Esophagus muscularis mucosa (tissue), 4 donors: ENCODE measurements around the gene EYA2. TPM values are rescaled to one million over a fixed set of nuclear protein-coding genes. Genes with fewer than 3 reads are reported as not detected.

ENCODE experiments used
- DNase-seq: peaks from one replicate; pipeline ENCODE4 v3.0.0-alpha.2; 2017; ENCODE audit errors: extremely low spot score
- H3K27ac ChIP-seq, 4 donors: fragments of 200-600 bp; sonication (generic); replicated peaks in 1 of 4; 1 replicate in 3 of 4; 2 replicates in 1 of 4; pipeline ENCODE4 v1.5.1; 2016 to 2019; ENCODE audit warnings: mild to moderate bottlenecking in 1 of 4
- H3K27me3 ChIP-seq, 4 donors: fragments of 200-600 bp; sonication (generic); one replicate each; pipeline versions ENCODE4 v1.5.1 to v1.6.0; 2016 to 2019
- H3K36me3 ChIP-seq, 4 donors: fragments of 200-600 bp; sonication (generic); one replicate each; pipeline ENCODE4 v1.5.1; 2016 to 2019
- H3K4me1 ChIP-seq, 4 donors: fragments of 200-600 bp; sonication (generic); one replicate each; pipeline ENCODE4 v1.5.1; 2016 to 2019
- H3K4me3 ChIP-seq, 4 donors: fragments of 200-600 bp; sonication (generic); 1 replicate in 2 of 4; 2 replicates in 2 of 4; pipeline ENCODE4 v1.5.1; 2016 to 2019; ENCODE audit warnings: mild to moderate bottlenecking in 4 of 4, moderate library complexity in 1 of 4
- H3K9me3 ChIP-seq, 4 donors: fragments of 200-600 bp; sonication (generic); 1 replicate in 3 of 4; 2 replicates in 1 of 4; pipeline ENCODE4 v1.5.1; 2016 to 2019
- EP300 ChIP-seq: sonication (generic); formaldehyde crosslinking; IDR thresholded peaks from one replicate; pipeline ENCODE4 v1.6.1; 2017; ENCODE audit warnings: antibody characterized with exemption
- POLR2A ChIP-seq: fragments of 450-650 bp; IDR thresholded peaks from one replicate; pipeline ENCODE4 v1.6.1; 2017; ENCODE audit warnings: antibody characterized with exemption, moderate library complexity, mild to moderate bottlenecking, low read depth
- POLR2AphosphoS5 ChIP-seq, 2 donors: sonication (generic); formaldehyde crosslinking; IDR thresholded peaks; one replicate each; pipeline ENCODE4 v1.6.1; 2017; ENCODE audit warnings: antibody characterized with exemption in 2 of 2
- WGBS: methylation state at CpG from one replicate; pipeline ENCODE4 v1.1.5; 2018; 5-methylcytosine and 5-hydroxymethylcytosine counted together
- intact Hi-C: fragments of 100-400 bp; cut with DNase I; formaldehyde crosslinking; loops from one replicate; pipeline ENCODE4 v1.15.1; 2023
- total RNA-seq, 4 donors: library from RNA; depleted of rRNA; stranded (reverse); fragments of >200 nt; gene quantifications; one replicate each; pipeline versions ENCODE4 v1.1.0 to v1.2.1, GENCODE V29; 2016
- TF ChIP-seq, protein P1 (sequence below), 3 experiments: fragments of 200-600 bp in 2 of 3; fragments of 450-650 bp in 1 of 3; sonication (generic) in 2 of 3; IDR thresholded peaks; one replicate each; pipeline ENCODE4 v1.5.1; 2017 to 2019; ENCODE audit warnings: antibody characterized with exemption in 3 of 3, mild to moderate bottlenecking in 2 of 3, moderate library complexity in 1 of 3

Gene EYA2
- total RNA-seq, 4 donors from 2014 or later, result 1.2 to 5.9 (median 4.2) TPM

DNA sequence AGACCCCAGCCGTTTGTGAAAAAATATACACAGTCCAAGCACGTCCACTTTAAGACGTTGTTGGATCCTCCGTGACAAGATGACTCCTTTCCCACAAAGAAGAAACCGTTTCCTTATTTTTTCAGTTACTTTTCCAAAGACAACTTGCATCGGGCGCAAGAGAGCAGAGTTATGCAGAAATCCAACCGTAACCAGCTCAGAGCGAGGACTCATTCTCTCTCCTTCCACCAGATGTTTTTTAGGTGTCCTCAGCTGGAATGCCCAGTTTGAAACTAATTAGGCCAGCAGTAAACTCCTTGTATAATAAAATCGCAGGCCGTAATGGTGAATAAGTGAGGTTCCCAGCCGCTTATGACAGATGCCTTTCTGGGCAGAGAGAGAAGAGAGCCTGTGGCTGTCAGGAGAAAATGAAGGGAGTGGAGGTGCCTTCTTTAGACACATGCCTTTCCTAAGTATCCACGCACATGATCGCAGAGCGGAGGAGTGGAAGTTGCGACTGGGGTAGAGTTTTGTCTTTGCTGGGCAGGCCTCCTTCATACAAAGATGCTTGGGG is 2.8 kb downstream of the EYA2 start:
- DNase-seq, result no peak
- intact Hi-C loops, result no loop called here
- Histone ChIP-seq H3K27ac (peak overlapping the region in 1 of 4 donors; percentile 28), H3K36me3 (no peaks in the 10 kb centered on the region), H3K4me1 (peaks cover 0 to 19% (median 9%) of the 10 kb centered on the region in 4 donors), H3K4me3 (peak overlapping the region in 1 of 4 donors; percentile 20), H3K9me3 (no peaks in the 10 kb centered on the region), H3K27me3 (peaks cover 0 to 34% (median 3%) of the 10 kb centered on the region in 4 donors)
- TF ChIP-seq EP300, result no peak
- TF ChIP-seq, protein P1, sequence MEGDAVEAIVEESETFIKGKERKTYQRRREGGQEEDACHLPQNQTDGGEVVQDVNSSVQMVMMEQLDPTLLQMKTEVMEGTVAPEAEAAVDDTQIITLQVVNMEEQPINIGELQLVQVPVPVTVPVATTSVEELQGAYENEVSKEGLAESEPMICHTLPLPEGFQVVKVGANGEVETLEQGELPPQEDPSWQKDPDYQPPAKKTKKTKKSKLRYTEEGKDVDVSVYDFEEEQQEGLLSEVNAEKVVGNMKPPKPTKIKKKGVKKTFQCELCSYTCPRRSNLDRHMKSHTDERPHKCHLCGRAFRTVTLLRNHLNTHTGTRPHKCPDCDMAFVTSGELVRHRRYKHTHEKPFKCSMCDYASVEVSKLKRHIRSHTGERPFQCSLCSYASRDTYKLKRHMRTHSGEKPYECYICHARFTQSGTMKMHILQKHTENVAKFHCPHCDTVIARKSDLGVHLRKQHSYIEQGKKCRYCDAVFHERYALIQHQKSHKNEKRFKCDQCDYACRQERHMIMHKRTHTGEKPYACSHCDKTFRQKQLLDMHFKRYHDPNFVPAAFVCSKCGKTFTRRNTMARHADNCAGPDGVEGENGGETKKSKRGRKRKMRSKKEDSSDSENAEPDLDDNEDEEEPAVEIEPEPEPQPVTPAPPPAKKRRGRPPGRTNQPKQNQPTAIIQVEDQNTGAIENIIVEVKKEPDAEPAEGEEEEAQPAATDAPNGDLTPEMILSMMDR (IDR thresholded peaks at IDR 0.05), result no peak
- TF ChIP-seq POLR2AphosphoS5 (IDR thresholded peaks at IDR 0.05), result no peak
- TF ChIP-seq POLR2A, result no peak
- 77% methylated on average over 16 of the region's 16 CpGs for WGBS

- Histone ChIP-seq H3K27me3 (peaks cover 0 to 34% (median 3%) of the 10 kb centered on the region in 4 donors), H3K27ac (peak overlapping the region in 1 of 4 donors; percentile 12), H3K4me3 (no peak overlapping the region), H3K4me1 (peaks cover 0 to 19% (median 9%) of the 10 kb centered on the region in 4 donors), H3K36me3 (no peaks in the 10 kb centered on the region), H3K9me3 (no peaks in the 10 kb centered on the region)
- 85% methylated on average over 7 of the region's 7 CpGs for WGBS
- TF ChIP-seq, protein P1 (IDR thresholded peaks at IDR 0.05), result no peak
- no peak for TF ChIP-seq EP300
- TF ChIP-seq POLR2AphosphoS5 (IDR thresholded peaks at IDR 0.05), result no peak
- TF ChIP-seq POLR2A, result no peak
- intact Hi-C loops, result no loop called here
- no peak for DNase-seq
Measured at GRCh38 chr20:46898423-46898822, 3.8 kb downstream of the EYA2 start.

- Histone ChIP-seq H3K4me3 (no peak overlapping the region), H3K27me3 (peaks cover 0 to 24% (median 3%) of the 10 kb centered on the region in 4 donors), H3K27ac (peak overlapping the region in 2 of 4 donors; percentile 1 to 12), H3K4me1 (peaks cover 0 to 14% (median 5%) of the 10 kb centered on the region in 4 donors), H3K36me3 (no peaks in the 10 kb centered on the region), H3K9me3 (no peaks in the 10 kb centered on the region)
- DNase-seq, result no peak
- intact Hi-C loops, result no loop called here
- WGBS, result 61% methylated on average over 11 of the region's 11 CpGs
- TF ChIP-seq, protein P1 (IDR thresholded peaks at IDR 0.05), result no peak
- no peak for TF ChIP-seq POLR2A
- no peak for TF ChIP-seq POLR2AphosphoS5 (IDR thresholded peaks at IDR 0.05)
- TF ChIP-seq EP300, result no peak
Measured at GRCh38 chr20:46899621-46900020, 5.0 kb downstream of the EYA2 start.

GRCh38 chr20:46900086-46900485 is 5.4 kb downstream of the EYA2 start:
- no peaks in the 10 kb centered on the region for H3K9me3 ChIP-seq
- peaks cover 0 to 19% (median 1%) of the 10 kb centered on the region in 4 donors for H3K27me3 ChIP-seq
- TF ChIP-seq POLR2A (no peak), EP300 (no peak), POLR2AphosphoS5 (IDR thresholded peaks at IDR 0.05) (no peak)
- intact Hi-C loops, result no loop called here
- H3K4me3 ChIP-seq, result no peak overlapping the region
- DNase-seq, result no peak
- H3K27ac ChIP-seq, result no peak overlapping the region
- peaks cover 0 to 9% (median 1%) of the 10 kb centered on the region in 4 donors for H3K4me1 ChIP-seq
- H3K36me3 ChIP-seq, result no peaks in the 10 kb centered on the region
- WGBS, result 72% methylated on average over 6 of the region's 6 CpGs

DNA sequence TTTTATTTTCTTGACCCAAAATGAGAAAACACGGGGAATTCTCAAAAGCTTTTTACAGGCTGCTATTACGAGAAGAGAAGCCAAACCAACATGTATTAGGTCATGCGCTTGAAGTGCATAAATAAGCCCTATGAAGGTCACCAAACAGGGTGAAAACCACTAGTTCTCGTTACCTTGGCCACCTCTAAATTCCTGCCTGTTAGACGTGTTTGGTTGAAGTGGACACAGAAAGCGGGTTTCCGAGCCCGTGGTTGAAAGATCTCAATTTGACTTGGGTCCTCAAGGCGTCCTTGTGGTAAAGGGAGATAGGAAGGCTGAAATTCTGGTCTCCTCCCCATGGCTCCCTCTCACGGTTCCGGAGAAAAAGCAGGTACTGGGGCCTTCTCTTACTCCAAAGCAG is 6.2 kb downstream of the EYA2 start:
- Histone ChIP-seq H3K36me3 (no peaks in the 10 kb centered on the region), H3K27me3 (peaks cover 0 to 12% (median 0%) of the 10 kb centered on the region in 4 donors), H3K9me3 (no peaks in the 10 kb centered on the region), H3K27ac (no peak overlapping the region), H3K4me3 (no peak overlapping the region), H3K4me1 (peaks cover 0 to 7% (median 2%) of the 10 kb centered on the region in 4 donors)
- TF ChIP-seq POLR2A, result no peak
- TF ChIP-seq, protein P1 (IDR thresholded peaks at IDR 0.05), result no peak
- TF ChIP-seq POLR2AphosphoS5 (IDR thresholded peaks at IDR 0.05), result no peak
- intact Hi-C loops, result no loop called here
- no peak for DNase-seq
- 88% methylated on average over 11 of the region's 11 CpGs for WGBS
